Measurements from ENCODE around the gene SPECC1L. TPM values are rescaled to one million over a fixed set of nuclear protein-coding genes. Genes with fewer than 3 reads are reported as not detected.

SPECC1L gene
- total and polyA plus RNA-seq, 2 of the 8 experiments (the other 6 are each of a cell fraction or from before 2014, with no cell fraction given) = 15.7 to 61.6 TPM

DNA sequence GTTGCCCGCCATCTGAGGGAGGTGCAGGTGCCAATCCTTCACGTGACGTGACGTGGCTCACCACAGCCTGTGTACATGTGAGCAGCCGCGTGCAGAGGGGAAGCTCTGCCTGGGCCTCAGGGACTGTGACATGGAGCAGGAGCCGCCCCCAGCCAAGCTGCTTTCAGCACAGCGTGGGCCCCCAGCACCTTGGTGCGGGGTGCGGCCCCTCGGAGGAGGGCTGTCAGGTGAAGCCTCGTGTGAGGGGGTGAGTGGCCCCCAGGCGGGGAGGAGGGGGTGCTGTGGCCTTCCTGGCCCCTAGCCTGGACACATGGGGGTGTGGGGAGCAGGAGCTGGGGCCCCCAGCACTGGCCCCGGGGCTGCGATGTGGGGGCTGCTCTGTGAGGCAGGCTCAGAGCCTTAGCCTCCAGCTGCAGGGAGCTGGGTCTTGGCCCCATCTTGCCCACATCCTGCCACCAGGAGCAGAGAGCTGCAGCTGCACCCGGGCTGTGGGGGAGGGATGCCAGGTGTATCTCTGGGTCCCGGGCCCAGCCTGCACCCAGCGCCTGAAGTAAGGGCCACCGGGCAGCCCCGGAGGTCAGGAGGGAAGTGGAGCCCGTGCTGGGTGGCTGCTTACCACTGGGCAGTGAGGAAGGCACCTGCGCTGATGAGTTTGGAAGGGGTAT is 157.0 kb downstream of the SPECC1L start, which contains the start of gene ADORA2A:
Gene ADORA2A, plus strand, starts transcription at position 100 of the 665 bp plus-strand sequence. CDS start 5,806 bp downstream, outside the sequence.
- H3K79me1 ChIP-seq (ENCODE audit: low read depth, low read length) = no peaks in the 10 kb centered on the region
- H3K18ac ChIP-seq (ENCODE audit: extremely low read depth, low read length) = no peak within 1 kb of the TSS
- TF ChIP-seq HDAC6 (IDR thresholded peaks at IDR 0.05; ENCODE audit: low read depth, low read length) = no peak
- TF ChIP-seq ZNF274 (IDR thresholded peaks at IDR 0.05; ENCODE audit: borderline replicate concordance, extremely low read depth, low read length) = no peak
- no peak for TF ChIP-seq KDM5A (IDR thresholded peaks at IDR 0.05; ENCODE audit: low read length)
- TF ChIP-seq TAF7 (optimal IDR thresholded peaks at IDR 0.05; ENCODE audit: borderline replicate concordance, low read depth, low read length) = no peak
- no peak for TF ChIP-seq POU5F1 (IDR thresholded peaks at IDR 0.05; ENCODE audit: low read depth, low read length)
- no peak for TF ChIP-seq SAP30 (IDR thresholded peaks at IDR 0.05; ENCODE audit: insufficient read depth, insufficient replicate concordance, low read length)
- TF ChIP-seq RBBP5 (IDR thresholded peaks at IDR 0.05; ENCODE audit: borderline replicate concordance, low read depth, low read length) = no peak
- TF ChIP-seq, protein P1, sequence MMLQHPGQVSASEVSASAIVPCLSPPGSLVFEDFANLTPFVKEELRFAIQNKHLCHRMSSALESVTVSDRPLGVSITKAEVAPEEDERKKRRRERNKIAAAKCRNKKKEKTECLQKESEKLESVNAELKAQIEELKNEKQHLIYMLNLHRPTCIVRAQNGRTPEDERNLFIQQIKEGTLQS (IDR thresholded peaks at IDR 0.05; ENCODE audit: insufficient read depth, low read depth, low read length) = no peak
- H3K4me2 ChIP-seq (ENCODE audit: insufficient read depth in 1 of 2, low read depth in 2 of 2, low read length in 2 of 2) = no peak within 1 kb of the TSS
- no peak within 1 kb of the TSS for H3K4me3 ChIP-seq (ENCODE audit: extremely low read depth in 1 of 4, insufficient read depth in 2 of 4, low read depth in 3 of 4, low read length in 4 of 4)
- FAIRE-seq = no peak
- no peak within 1 kb of the TSS for H2AFZ ChIP-seq (ENCODE audit: low read length)
- no peak within 1 kb of the TSS for H2BK12ac ChIP-seq (ENCODE audit: low read depth, low read length)
- ChIA-PET POLR2A (ENCODE audit: partially characterized antibody) (interaction anchor here (1.7 kb wide), 1 partner anchor 127 kb away, joined by 4 read pairs; the partner anchor contains the start of gene GUCD1), CTCF (ENCODE audit: partially characterized antibody) (interaction anchor here (1.0 to 3.4 kb wide), 9 partner anchors 10 to 100 kb away, joined by 3 to 33 read pairs (median 3); no protein-coding TSS in a partner anchor)
- no peak within 1 kb of the TSS for H3K23ac ChIP-seq (ENCODE audit: insufficient read length)
- no peaks in the 10 kb centered on the region for H3K9me3 ChIP-seq (ENCODE audit: insufficient read depth in 2 of 2, low read depth in 1 of 2, low read length in 1 of 2)
- no peak within 1 kb of the TSS for H4K91ac ChIP-seq (replicated peaks; ENCODE audit: insufficient read length, low read length)
- H3K9ac ChIP-seq (replicated peaks in 1 of 4; ENCODE audit: extremely low read depth in 1 of 4, low read depth in 3 of 4, low read length in 3 of 4) = no peak within 1 kb of the TSS
- H3K79me2 ChIP-seq (ENCODE audit: control insufficient read depth in 1 of 2, insufficient read depth in 2 of 2, low read length in 2 of 2) = no peaks in the 10 kb centered on the region
- peaks cover 6% of the 10 kb centered on the region; the same call in 1 of the 2 replicates for H3K23me2 ChIP-seq (ENCODE audit: low read depth, low read length)
- no peak within 1 kb of the TSS for H3K27ac ChIP-seq (ENCODE audit: low read depth, low read length)
- no peak within 1 kb of the TSS for H3K4ac ChIP-seq (replicated peaks; ENCODE audit: insufficient read length, low read depth, low read length)
- no peak within 1 kb of the TSS; the same call in none of the 2 replicates for H2BK5ac ChIP-seq (ENCODE audit: low read depth, low read length)
- no peak within 1 kb of the TSS for H3K56ac ChIP-seq (replicated peaks; ENCODE audit: insufficient read length, low read depth, low read length)
- H3K27me3 ChIP-seq (replicated peaks in 1 of 4; ENCODE audit: control insufficient read depth in 3 of 4, extremely low read depth in 1 of 4, insufficient read depth in 3 of 4, low read length in 3 of 4) = peaks cover 3 to 23% (median 15%) of the 10 kb centered on the region in 4 experiments
- H2AK5ac ChIP-seq (ENCODE audit: low read depth, low read length) = no peak within 1 kb of the TSS
- no peak for DNase-seq (ENCODE audit: low read depth in 1 of 2, low spot score in 2 of 2)
- no peak within 1 kb of the TSS for H2BK15ac ChIP-seq (ENCODE audit: low read length)
- H3K4me1 ChIP-seq (replicated peaks in 1 of 4; ENCODE audit: control insufficient read depth in 3 of 4, insufficient read depth in 4 of 4, low read length in 3 of 4) = peaks cover 4 to 11% (median 9%) of the 10 kb centered on the region in 4 experiments; a peak in 6 of 7 replicates
- peak within 1 kb of the TSS; percentile 14; the same call in 1 of the 2 replicates for H4K8ac ChIP-seq (ENCODE audit: extremely low read depth, insufficient read depth, low read length)
- no peak within 1 kb of the TSS for H2BK120ac ChIP-seq (replicated peaks; ENCODE audit: low read depth, low read length)
- 93% methylated on average over 19 of the region's 22 CpGs; no CpG with 5 or more reads in 1 of the 2 experiments for WGBS, 2 experiments (ENCODE audit: extremely low coverage in 1 of 2, insufficient coverage in 1 of 2, insufficient read length in 1 of 2, insufficient replicate concordance in 2 of 2, low coverage in 1 of 2, low lambda C conversion rate in 2 of 2, missing lambda C conversion rate in 1 of 2)
- no peak within 1 kb of the TSS for H3K14ac ChIP-seq (ENCODE audit: insufficient read length)
- no peak within 1 kb of the TSS for H4K5ac ChIP-seq (ENCODE audit: insufficient read length, low read depth, low read length)
- no peaks in the 10 kb centered on the region for H3K36me3 ChIP-seq (ENCODE audit: control insufficient read depth in 2 of 4, insufficient read depth in 4 of 4, low read length in 3 of 4)
- no peak within 1 kb of the TSS for H2BK20ac ChIP-seq (ENCODE audit: low read length)
- no peaks in the 10 kb centered on the region for H4K20me1 ChIP-seq (replicated peaks in 1 of 2; ENCODE audit: control insufficient read depth in 1 of 2, insufficient read depth in 2 of 2, low read length in 2 of 2)
